Fibroblast of villous mesenchyme (primary cell): ENCODE results near the gene MSRB1. TPM values are rescaled to one million over a fixed set of nuclear protein-coding genes. Genes with fewer than 3 reads are reported as not detected.
"Not testable (repeated sequence)": the region's sequence is repeated elsewhere in the genome, so short reads cannot be mapped to it uniquely, and the experiment has no call there.

Experiments used
- DNase-seq: peaks from one replicate; pipeline ENCODE4 v3.0.0-alpha.2; 2010; ENCODE audit warnings: low read depth
- H3K4me3 ChIP-seq: 2 replicates; pipeline ENCODE4 v1.5.1; 2011; ENCODE audit warnings: low read depth, mild to moderate bottlenecking, low read length
- total RNA-seq: library from RNA; depleted of rRNA; stranded (reverse); fragments of >200 nt; gene quantifications from 2 replicates; pipeline ENCODE4 v1.2.3, GENCODE V29; 2012
- TF ChIP-seq, protein P1 (sequence below): IDR thresholded peaks from 2 replicates; pipeline ENCODE4 v1.5.1; 2012; ENCODE audit warnings: low read depth, mild to moderate bottlenecking, low read length; ENCODE audit not compliant: insufficient read depth

MSRB1 gene
- total RNA-seq, 1 donor: 14.2 TPM

DNA sequence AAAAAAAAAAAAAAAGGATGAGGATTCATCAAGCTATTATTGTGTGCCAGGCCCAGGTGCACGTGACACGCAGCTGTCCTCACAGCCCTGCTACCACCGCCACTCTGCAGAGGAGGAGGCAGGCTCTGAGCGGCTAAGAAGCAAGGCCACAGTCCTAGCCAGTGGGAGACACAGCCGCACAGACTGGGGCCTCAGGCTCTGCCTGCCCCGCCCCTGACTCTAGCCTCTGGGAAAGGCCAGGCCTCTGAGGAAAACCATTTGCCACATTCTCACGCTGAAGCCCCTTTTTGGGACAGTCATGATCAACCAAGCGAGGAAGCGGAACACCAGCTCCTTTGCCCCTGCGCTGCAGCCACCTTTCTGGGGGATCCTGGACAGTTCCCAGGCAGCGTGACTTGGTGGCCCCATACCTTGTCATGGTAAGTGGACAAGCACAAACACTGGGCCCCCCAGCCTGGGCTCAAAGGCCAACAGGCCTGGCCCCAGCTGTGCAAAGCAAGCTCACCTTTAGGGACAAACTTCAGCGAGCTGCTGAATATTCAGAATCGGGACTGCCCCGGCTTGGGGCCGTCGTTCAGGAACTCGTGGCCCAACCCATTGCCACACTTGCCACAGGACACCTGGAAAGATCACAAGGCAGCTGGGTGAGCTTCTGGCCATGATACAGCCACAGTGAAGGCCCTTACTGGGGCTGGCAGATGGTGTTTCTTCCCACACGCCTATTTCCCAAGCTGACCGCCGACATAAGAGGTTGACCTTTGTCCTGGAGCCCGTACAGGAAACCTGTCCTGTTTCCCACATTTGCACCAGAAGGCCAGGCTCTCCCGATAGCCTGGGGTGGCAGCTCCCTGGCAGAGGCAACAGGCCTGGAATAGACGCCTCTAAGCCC lies 2.5 kb downstream of the MSRB1 start:
- DNase-seq: no peak
- no peak overlapping the region for H3K4me3 ChIP-seq
- TF ChIP-seq, protein P1, sequence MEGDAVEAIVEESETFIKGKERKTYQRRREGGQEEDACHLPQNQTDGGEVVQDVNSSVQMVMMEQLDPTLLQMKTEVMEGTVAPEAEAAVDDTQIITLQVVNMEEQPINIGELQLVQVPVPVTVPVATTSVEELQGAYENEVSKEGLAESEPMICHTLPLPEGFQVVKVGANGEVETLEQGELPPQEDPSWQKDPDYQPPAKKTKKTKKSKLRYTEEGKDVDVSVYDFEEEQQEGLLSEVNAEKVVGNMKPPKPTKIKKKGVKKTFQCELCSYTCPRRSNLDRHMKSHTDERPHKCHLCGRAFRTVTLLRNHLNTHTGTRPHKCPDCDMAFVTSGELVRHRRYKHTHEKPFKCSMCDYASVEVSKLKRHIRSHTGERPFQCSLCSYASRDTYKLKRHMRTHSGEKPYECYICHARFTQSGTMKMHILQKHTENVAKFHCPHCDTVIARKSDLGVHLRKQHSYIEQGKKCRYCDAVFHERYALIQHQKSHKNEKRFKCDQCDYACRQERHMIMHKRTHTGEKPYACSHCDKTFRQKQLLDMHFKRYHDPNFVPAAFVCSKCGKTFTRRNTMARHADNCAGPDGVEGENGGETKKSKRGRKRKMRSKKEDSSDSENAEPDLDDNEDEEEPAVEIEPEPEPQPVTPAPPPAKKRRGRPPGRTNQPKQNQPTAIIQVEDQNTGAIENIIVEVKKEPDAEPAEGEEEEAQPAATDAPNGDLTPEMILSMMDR: no peak

DNA sequence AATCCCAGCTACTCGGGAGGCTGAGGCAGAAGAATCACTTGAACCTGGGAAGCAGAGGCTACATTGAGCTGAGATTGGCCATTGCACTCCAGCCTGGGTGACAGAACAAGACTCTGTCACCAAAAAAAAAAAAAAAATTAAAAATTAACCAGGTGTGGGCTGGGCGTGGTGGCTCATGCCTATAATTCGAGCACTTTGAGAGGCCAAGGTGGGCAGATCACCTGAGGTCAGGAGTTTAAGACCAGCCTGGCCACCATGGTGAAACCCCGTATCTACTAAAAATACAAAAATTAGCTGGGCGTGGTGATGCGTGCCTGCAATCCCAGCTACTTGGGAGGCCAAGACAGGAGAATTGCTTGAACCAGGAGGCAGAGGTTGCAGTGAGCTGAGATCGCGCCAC lies 3.2 kb downstream of the MSRB1 start:
- DNase-seq, H3K4me3 ChIP-seq: not testable (repeated sequence)

DNA sequence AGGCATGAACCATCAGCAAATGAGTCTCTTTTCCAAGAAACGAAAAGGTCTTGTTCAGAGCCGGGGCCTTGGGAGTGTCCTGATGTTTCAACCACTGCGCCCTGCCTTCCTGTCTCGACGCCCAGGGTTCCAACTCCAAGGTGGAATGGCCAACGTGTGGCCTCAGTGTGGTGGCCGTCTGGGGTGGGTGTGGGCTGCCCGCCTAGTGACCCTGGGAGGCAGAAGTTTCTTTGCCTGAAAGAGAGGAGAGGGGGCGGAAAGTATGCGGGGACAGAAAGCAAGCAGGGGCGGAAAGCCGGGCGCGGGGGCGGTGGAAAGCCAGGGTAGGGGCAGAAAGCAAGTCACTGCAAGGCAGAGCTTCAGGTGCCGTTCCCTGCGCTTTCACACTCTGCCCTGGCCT lies 4.1 kb downstream of the MSRB1 start:
- DNase-seq: no peak

DNA sequence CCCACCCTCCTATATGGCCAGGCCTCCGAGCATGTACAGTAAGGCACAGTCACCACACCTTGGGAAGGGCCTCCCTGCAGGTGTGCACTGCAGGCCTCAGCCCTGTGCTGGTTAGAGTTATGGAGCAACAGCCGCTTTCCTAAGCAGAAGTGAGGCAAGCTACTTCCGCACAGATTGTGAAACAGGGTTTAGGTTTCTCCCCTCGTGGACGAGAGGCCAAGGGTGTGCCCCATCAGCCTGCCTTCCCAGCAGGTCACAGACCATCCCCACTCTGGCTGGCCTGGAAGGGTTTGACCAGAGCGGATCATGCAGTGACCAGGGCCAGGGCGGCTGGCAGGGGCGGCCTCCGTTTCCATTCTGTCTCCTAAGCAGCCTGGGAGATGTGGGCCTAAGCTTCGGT lies 4.7 kb downstream of the MSRB1 start:
- TF ChIP-seq, protein P1: no peak
- no peak for DNase-seq

More for the DNA sequence above, 4.1 kb downstream of the MSRB1 start:
- TF ChIP-seq, protein P1: no peak
- H3K4me3 ChIP-seq: no peak overlapping the region

DNA sequence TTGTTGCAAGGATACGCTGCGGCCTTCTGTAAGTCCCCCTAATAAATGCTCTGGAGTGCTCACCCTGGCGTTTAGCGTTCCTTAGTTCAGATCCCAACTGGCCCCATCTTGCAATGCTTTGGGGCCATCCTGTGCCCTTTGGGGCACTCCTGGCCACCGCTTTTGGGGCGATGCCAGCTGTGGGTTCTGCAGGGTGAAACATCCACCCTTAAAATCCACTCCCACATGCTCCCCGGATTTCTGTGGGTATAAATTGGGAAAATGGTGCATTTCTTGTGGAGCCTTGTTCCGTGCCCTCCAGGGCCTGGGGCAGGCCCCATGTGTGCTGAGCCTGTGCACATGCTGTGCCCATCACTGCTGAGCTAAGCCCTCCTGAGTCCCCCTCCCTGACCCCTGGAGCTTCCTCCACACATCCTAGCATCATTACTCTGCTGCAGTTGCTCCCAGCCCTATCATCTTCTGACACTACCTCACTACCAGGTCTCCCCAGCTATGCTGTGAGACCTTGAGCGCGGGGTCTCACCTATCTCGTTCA lies 6.0 kb downstream of the MSRB1 start:
- DNase-seq: no peak
- TF ChIP-seq, protein P1: no peak
- H3K4me3 ChIP-seq: no peak overlapping the region

More for the DNA sequence above, 4.7 kb downstream of the MSRB1 start:
- H3K4me3 ChIP-seq: no peak overlapping the region

GRCh38 chr16:1933097-1933661 lies 9.8 kb downstream of the MSRB1 start:
- H3K4me3 ChIP-seq: no peak overlapping the region
- TF ChIP-seq, protein P1: no peak
- DNase-seq: no peak
